Skeletal muscle tissue (tissue), 4 donors: ENCODE measurements around the gene GRB10. TPM values are rescaled to one million over a fixed set of nuclear protein-coding genes. Genes with fewer than 3 reads are reported as not detected.

Experiments used
- H3K27ac ChIP-seq: one replicate; pipeline ENCODE4 v1.7.0; 2013; ENCODE audit warnings: mild to moderate bottlenecking, low read depth, low read length, inconsistent platforms
- H3K27me3 ChIP-seq, 3 donors: one replicate each; pipeline ENCODE4 v1.7.0; 2013; ENCODE audit warnings: low read length in 3 of 3; ENCODE audit not compliant: control insufficient read depth in 3 of 3, insufficient read depth in 3 of 3
- H3K36me3 ChIP-seq, 3 donors: one replicate each; pipeline ENCODE4 v1.7.0; 2013; ENCODE audit warnings: low read length in 3 of 3; ENCODE audit not compliant: control insufficient read depth in 3 of 3, insufficient read depth in 3 of 3
- H3K4me1 ChIP-seq, 3 donors: one replicate each; pipeline ENCODE4 v1.7.0; 2013; ENCODE audit warnings: low read length in 3 of 3, mild to moderate bottlenecking in 3 of 3; ENCODE audit not compliant: control insufficient read depth in 3 of 3, insufficient read depth in 3 of 3
- H3K4me3 ChIP-seq, 3 donors: one replicate each; pipeline ENCODE4 v1.7.0; 2013; ENCODE audit warnings: low read length in 3 of 3
- H3K9ac ChIP-seq, 3 donors: one replicate each; pipeline ENCODE4 v1.7.0; 2013; ENCODE audit warnings: low read length in 3 of 3, mild to moderate bottlenecking in 3 of 3, moderate library complexity in 2 of 3, low read depth in 1 of 3
- H3K9me3 ChIP-seq, 3 donors: one replicate each; pipeline ENCODE4 v1.7.0; 2013; ENCODE audit warnings: low read length in 3 of 3; ENCODE audit not compliant: control insufficient read depth in 3 of 3
- total RNA-seq: library from RNA; depleted of rRNA; stranded (reverse); fragments of >200 nt; gene quantifications from one replicate; pipeline ENCODE4 v1.2.3, GENCODE V29; 2014
- donor health status: Osteomylitis.

GRB10 gene
- 17.7 TPM for total RNA-seq

GRCh38 chr7:50782375-50783208 is at the start of gene GRB10:
Gene GRB10, minus strand, starts transcription at chr7:50782896. Its CDS starts 50,574 bp downstream, at chr7:50732322.
- Histone ChIP-seq H3K9ac (peak within 1 kb of the TSS; percentile 32 to 69 (median 40)), H3K4me1 (peaks cover 25 to 52% (median 49%) of the 10 kb centered on the region in 3 donors), H3K27me3 (no peaks in the 10 kb centered on the region), H3K27ac (peak within 1 kb of the TSS; percentile 51), H3K9me3 (no peaks in the 10 kb centered on the region), H3K36me3 (no peaks in the 10 kb centered on the region), H3K4me3 (peak within 1 kb of the TSS; percentile 44 to 64 (median 61))

GRCh38 chr7:50828801-50829200 is 46.1 kb upstream of the GRB10 start:
- no peak overlapping the region for H3K9ac ChIP-seq
- H3K9me3 ChIP-seq = no peaks in the 10 kb centered on the region
- no peaks in the 10 kb centered on the region for H3K27me3 ChIP-seq
- no peak overlapping the region for H3K27ac ChIP-seq
- no peak overlapping the region for H3K4me3 ChIP-seq
- no peaks in the 10 kb centered on the region for H3K36me3 ChIP-seq
- peaks cover 0 to 4% (median 0%) of the 10 kb centered on the region in 3 donors for H3K4me1 ChIP-seq

- H3K4me1 ChIP-seq = peaks cover 0 to 4% (median 0%) of the 10 kb centered on the region in 3 donors
- H3K4me3 ChIP-seq = no peak overlapping the region
- no peak overlapping the region for H3K9ac ChIP-seq
- no peak overlapping the region for H3K27ac ChIP-seq
- H3K27me3 ChIP-seq = no peaks in the 10 kb centered on the region
- H3K9me3 ChIP-seq = no peaks in the 10 kb centered on the region
- no peaks in the 10 kb centered on the region for H3K36me3 ChIP-seq
These were observed 45.4 kb upstream of the GRB10 start for GRCh38 chr7:50828116-50828515.

GRCh38 chr7:50827281-50827680 is 44.6 kb upstream of the GRB10 start:
- H3K9ac ChIP-seq = no peak overlapping the region
- peaks cover 0 to 4% (median 0%) of the 10 kb centered on the region in 3 donors for H3K4me1 ChIP-seq
- H3K27ac ChIP-seq = no peak overlapping the region
- no peak overlapping the region for H3K4me3 ChIP-seq
- H3K27me3 ChIP-seq = no peaks in the 10 kb centered on the region
- H3K9me3 ChIP-seq = no peaks in the 10 kb centered on the region
- no peaks in the 10 kb centered on the region for H3K36me3 ChIP-seq

- Histone ChIP-seq H3K9me3 (no peaks in the 10 kb centered on the region), H3K27me3 (no peaks in the 10 kb centered on the region), H3K4me3 (no peak overlapping the region), H3K4me1 (peaks cover under 1 to 4% (median under 1%) of the 10 kb centered on the region in 3 donors), H3K36me3 (no peaks in the 10 kb centered on the region), H3K9ac (no peak overlapping the region), H3K27ac (no peak overlapping the region)
These were observed 43.9 kb upstream of the GRB10 start for GRCh38 chr7:50826371-50827172.

- no peaks in the 10 kb centered on the region for H3K9me3 ChIP-seq
- no peaks in the 10 kb centered on the region for H3K27me3 ChIP-seq
- H3K36me3 ChIP-seq = no peaks in the 10 kb centered on the region
- H3K9ac ChIP-seq = no peak overlapping the region
- peaks cover 5 to 9% (median 5%) of the 10 kb centered on the region in 3 donors for H3K4me1 ChIP-seq
- no peak overlapping the region for H3K27ac ChIP-seq
- H3K4me3 ChIP-seq = no peak overlapping the region
These were observed 42.8 kb upstream of the GRB10 start for GRCh38 chr7:50825465-50825864.

- Histone ChIP-seq H3K9me3 (no peaks in the 10 kb centered on the region), H3K4me3 (no peak overlapping the region), H3K36me3 (no peaks in the 10 kb centered on the region)
These were observed 42.2 kb upstream of the GRB10 start for GRCh38 chr7:50824882-50825281.

GRCh38 chr7:50822706-50823105 is 40.0 kb upstream of the GRB10 start:
- Histone ChIP-seq H3K9me3 (no peaks in the 10 kb centered on the region), H3K36me3 (no peaks in the 10 kb centered on the region)

More at GRCh38 chr7:50824882-50825281, 42.2 kb upstream of the GRB10 start:
- Histone ChIP-seq H3K27ac (no peak overlapping the region), H3K4me1 (peaks cover 5 to 9% (median 5%) of the 10 kb centered on the region in 3 donors), H3K27me3 (no peaks in the 10 kb centered on the region), H3K9ac (no peak overlapping the region)

GRCh38 chr7:50822110-50822509 is 39.4 kb upstream of the GRB10 start:
- peak overlapping the region in 1 of 3 donors; percentile 26 for H3K9ac ChIP-seq
- H3K9me3 ChIP-seq = no peaks in the 10 kb centered on the region
- H3K36me3 ChIP-seq = no peaks in the 10 kb centered on the region
- H3K27ac ChIP-seq = peak overlapping the region; percentile 34
- no peak overlapping the region for H3K4me3 ChIP-seq
- H3K27me3 ChIP-seq = no peaks in the 10 kb centered on the region
- H3K4me1 ChIP-seq = peaks cover 5 to 9% (median 5%) of the 10 kb centered on the region in 3 donors

More at GRCh38 chr7:50822706-50823105, 40.0 kb upstream of the GRB10 start:
- Histone ChIP-seq H3K4me3 (no peak overlapping the region), H3K27ac (no peak overlapping the region), H3K9ac (no peak overlapping the region), H3K4me1 (peaks cover 5 to 9% (median 5%) of the 10 kb centered on the region in 3 donors), H3K27me3 (no peaks in the 10 kb centered on the region)
